Caco-2 (cell line): ENCODE measurements around the gene ROBO1. TPM values are rescaled to one million over a fixed set of nuclear protein-coding genes. Genes with fewer than 3 reads are reported as not detected.

Source experiments
- BruUV-seq: library from RNA; stranded (reverse); fragments of 400-500 nt; replicated peaks from 2 replicates; lab custom pipeline; 2021; lab: Mats Ljungman, UMichigan
- CTCF ChIA-PET: fragments of 300-600 bp; sonication (Branson Sonifier 250); formaldehyde crosslinking; loops from one replicate; lab custom pipeline; 2022; ENCODE audit warnings: antibody characterized with exemption; lab: Charles Lee
- POLR2A ChIA-PET: fragments of 300-600 bp; sonication (Branson Sonifier 250); formaldehyde crosslinking; loops from one replicate; lab custom pipeline; 2022; ENCODE audit warnings: antibody characterized with exemption; lab: Charles Lee
- DNase-seq, 2 experiments: peaks; one replicate each; pipeline versions ENCODE4 v3.0.0 to v3.0.0-alpha.2; 2020 to 2022
- H3K27me3 ChIP-seq: replicated peaks from 2 replicates; pipeline ENCODE4 v1.6.0; 2011; ENCODE audit warnings: low read length; ENCODE audit not compliant: control insufficient read depth, insufficient read depth
- H3K36me3 ChIP-seq: 2 replicates; pipeline ENCODE4 v1.5.1; 2011; ENCODE audit warnings: low read length; ENCODE audit not compliant: control insufficient read depth, insufficient read depth
- H3K4me1 ChIP-seq: fragments of 250-450 bp; sonication (Bioruptor Pico); 2 replicates; pipeline ENCODE4 v1.5.1; 2020; ENCODE audit warnings: mild to moderate bottlenecking
- H3K4me3 ChIP-seq: 2 replicates; pipeline ENCODE4 v1.5.1; 2011; ENCODE audit warnings: low read depth, mild to moderate bottlenecking, control low read depth, low read length
- H3K9me3 ChIP-seq: fragments of 250-450 bp; sonication (Bioruptor Pico); 2 replicates; pipeline ENCODE4 v1.5.1; 2020; ENCODE audit warnings: mild to moderate bottlenecking, moderate library complexity
- H3K27ac Mint-ChIP-seq: one replicate; pipeline ENCODE4 v1.8.0; 2022; ENCODE audit warnings: mixed read lengths; ENCODE audit not compliant: unreplicated experiment
- H3K27me3 Mint-ChIP-seq: one replicate; pipeline ENCODE4 v1.8.0; 2022; ENCODE audit warnings: mixed read lengths; ENCODE audit not compliant: insufficient read depth, unreplicated experiment
- H3K36me3 Mint-ChIP-seq: one replicate; pipeline ENCODE4 v1.8.0; 2022; ENCODE audit warnings: mild to moderate bottlenecking, mixed read lengths; ENCODE audit not compliant: insufficient read depth, unreplicated experiment
- H3K4me1 Mint-ChIP-seq: one replicate; pipeline ENCODE4 v1.8.0; 2022; ENCODE audit warnings: low read depth, mixed read lengths; ENCODE audit not compliant: unreplicated experiment
- H3K4me3 Mint-ChIP-seq: one replicate; pipeline ENCODE4 v1.8.0; 2022; ENCODE audit warnings: mild to moderate bottlenecking, moderate library complexity, mixed read lengths; ENCODE audit not compliant: unreplicated experiment
- H3K9me3 Mint-ChIP-seq: one replicate; pipeline ENCODE4 v1.8.0; 2022; ENCODE audit warnings: mixed read lengths; ENCODE audit not compliant: unreplicated experiment
- CTCF ChIP-seq, 2 experiments: fragments of 200-600 bp in 1 of 2; IDR thresholded peaks; 1 replicate in 1 of 2; 2 replicates in 1 of 2; pipeline versions ENCODE4 v1.5.1 to v1.8.0; 2011 to 2022; ENCODE audit warnings: antibody characterized with exemption in 1 of 2, control low read depth in 1 of 2, inconsistent platforms in 1 of 2, low read depth in 1 of 2, low read length in 1 of 2, mild to moderate bottlenecking in 1 of 2, moderate library complexity in 1 of 2; ENCODE audit not compliant: insufficient read depth in 1 of 2, severe bottlenecking in 1 of 2, unreplicated experiment in 1 of 2
- intact Hi-C: fragments of 100-400 bp; cut with micrococcal nuclease; formaldehyde crosslinking; loops from one replicate; pipeline ENCODE4 v1.10.0; 2022; ENCODE audit not compliant: unreplicated experiment
- total RNA-seq: library from RNA; stranded (reverse); gene quantifications from 2 replicates; pipeline ENCODE4 v1.2.3, GENCODE V29; 2022

Gene ROBO1
- total RNA-seq, 1 experiment from 2014 or later, result 1.8 TPM

DNA sequence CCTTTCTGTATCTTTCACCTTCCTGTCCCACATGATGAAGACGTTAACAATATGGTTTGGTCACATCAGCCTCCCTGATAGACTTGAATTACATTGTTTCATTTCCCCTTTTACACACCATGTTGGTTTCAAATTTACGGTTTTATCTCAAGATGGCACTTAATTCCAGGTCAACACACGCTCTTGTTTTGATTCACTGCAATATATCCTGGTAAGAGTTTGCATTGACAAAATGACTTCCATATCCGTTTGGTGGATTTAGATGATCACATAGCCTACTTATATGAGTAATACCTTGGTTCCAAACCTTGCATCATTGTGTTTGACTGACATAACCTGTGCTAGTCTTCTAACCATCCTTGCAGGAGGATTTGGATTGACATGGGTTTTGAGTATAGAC lies 499.4 kb downstream of the ROBO1 start:
- no TSS peak for BruUV-seq
- H3K4me1 ChIP-seq, result no peaks in the 10 kb centered on the region
- no peak for DNase-seq

DNA sequence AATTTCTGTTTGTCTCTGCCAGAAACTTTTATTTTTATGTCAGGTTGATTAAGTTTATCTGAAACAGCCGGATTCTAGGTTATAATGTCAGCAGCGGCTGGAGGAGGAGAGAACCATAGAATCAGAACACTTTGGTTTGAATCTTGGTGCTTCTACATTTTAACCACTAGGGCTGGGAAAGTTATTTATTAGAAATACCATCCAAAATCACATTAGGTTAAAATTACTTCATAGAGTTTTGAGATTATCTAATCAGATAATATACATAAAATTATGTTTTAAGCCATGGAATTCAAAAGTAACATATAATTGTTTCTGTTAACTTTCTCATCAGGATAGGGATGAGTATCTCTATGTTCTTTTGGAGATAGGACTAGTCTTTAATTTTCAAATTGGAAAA lies 502.9 kb downstream of the ROBO1 start:
- intact Hi-C loops, result no loop called here
- Histone ChIP-seq H3K4me3 (no peak overlapping the region), H3K36me3 (no peaks in the 10 kb centered on the region), H3K27me3 (no peaks in the 10 kb centered on the region), H3K4me1 (no peaks in the 10 kb centered on the region), H3K9me3 (no peaks in the 10 kb centered on the region)
- TF ChIP-seq CTCF (IDR thresholded peaks at IDR 0.05; ENCODE audit: insufficient read depth in 1 of 2, low read depth in 1 of 2, low read length in 1 of 2, severe bottlenecking in 1 of 2, unreplicated experiment in 1 of 2), result no peak
- peaks cover 7% of the 10 kb centered on the region for H3K27me3 Mint-ChIP-seq
- H3K4me1 Mint-ChIP-seq, result no peaks in the 10 kb centered on the region
- H3K9me3 Mint-ChIP-seq, result no peaks in the 10 kb centered on the region
- POLR2A ChIA-PET, result no interaction called here
- H3K27ac Mint-ChIP-seq, result no peak overlapping the region
- CTCF ChIA-PET, result no interaction called here
- H3K36me3 Mint-ChIP-seq, result no peaks in the 10 kb centered on the region
- no TSS peak for BruUV-seq
- DNase-seq, result no peak
- no peak overlapping the region for H3K4me3 Mint-ChIP-seq

More for the DNA sequence above, 499.4 kb downstream of the ROBO1 start:
- H3K4me3 Mint-ChIP-seq, result no peak overlapping the region
- no peaks in the 10 kb centered on the region for H3K4me1 Mint-ChIP-seq
- ChIA-PET CTCF (no interaction called here), POLR2A (no interaction called here)
- Histone ChIP-seq H3K27me3 (no peaks in the 10 kb centered on the region), H3K9me3 (no peaks in the 10 kb centered on the region), H3K4me3 (no peak overlapping the region), H3K36me3 (no peaks in the 10 kb centered on the region)
- H3K27ac Mint-ChIP-seq, result no peak overlapping the region
- no peak for TF ChIP-seq CTCF (IDR thresholded peaks at IDR 0.05; ENCODE audit: insufficient read depth in 1 of 2, low read depth in 1 of 2, low read length in 1 of 2, severe bottlenecking in 1 of 2, unreplicated experiment in 1 of 2)
- H3K9me3 Mint-ChIP-seq, result no peaks in the 10 kb centered on the region
- H3K36me3 Mint-ChIP-seq, result no peaks in the 10 kb centered on the region
- intact Hi-C loops, result no loop called here
- peaks cover 7% of the 10 kb centered on the region for H3K27me3 Mint-ChIP-seq

- H3K4me3 ChIP-seq, result no peak overlapping the region
- H3K9me3 ChIP-seq, result no peaks in the 10 kb centered on the region
- intact Hi-C loops, result no loop called here
- no peak for TF ChIP-seq CTCF (IDR thresholded peaks at IDR 0.05; ENCODE audit: insufficient read depth in 1 of 2, low read depth in 1 of 2, low read length in 1 of 2, severe bottlenecking in 1 of 2, unreplicated experiment in 1 of 2)
- H3K27me3 ChIP-seq, result no peaks in the 10 kb centered on the region
- no TSS peak for BruUV-seq
- ChIA-PET POLR2A (no interaction called here), CTCF (interaction anchor here (0.6 kb wide), 1 partner anchor 31 kb away, joined by 3 read pairs; no protein-coding TSS in a partner anchor)
- Mint-ChIP-seq H3K27me3 (peaks cover 7% of the 10 kb centered on the region), H3K9me3 (no peaks in the 10 kb centered on the region), H3K4me3 (no peak overlapping the region), H3K4me1 (no peaks in the 10 kb centered on the region), H3K36me3 (no peaks in the 10 kb centered on the region), H3K27ac (no peak overlapping the region)
- H3K4me1 ChIP-seq, result no peaks in the 10 kb centered on the region
- DNase-seq, result no peak
- H3K36me3 ChIP-seq, result no peaks in the 10 kb centered on the region
These were observed 504.4 kb downstream of the ROBO1 start for GRCh38 chr3:79263423-79263822.
